ENCODE results near the gene PHOX2B. TPM values are rescaled to one million over a fixed set of nuclear protein-coding genes. Genes with fewer than 3 reads are reported as not detected.

The PHOX2B gene
- total RNA-seq, 3 donors from 2014 or later: 0.29 to 4.8 (median 0.55) TPM

- intact Hi-C loops (cut with DNase I, micrococcal nuclease): no loop called here
- no peak for ATAC-seq
- TF ChIP-seq CTCF (IDR thresholded peaks at IDR 0.05): no peak
Observed at GRCh38 chr4:41702770-41703169, 45.8 kb downstream of the PHOX2B start.

GRCh38 chr4:41701983-41702382, 46.5 kb downstream of the PHOX2B start:
- Histone ChIP-seq H3K4me1 (ENCODE audit: low read depth) (no peaks in the 10 kb centered on the region), H3K4me3 (no peak overlapping the region), H3K36me3 (ENCODE audit: low read depth) (no peaks in the 10 kb centered on the region), H3K9me3 (no peaks in the 10 kb centered on the region)
- ATAC-seq: no peak
- intact Hi-C loops (cut with DNase I, micrococcal nuclease): no loop called here
- DNase-seq: no peak
- TF ChIP-seq CTCF (IDR thresholded peaks at IDR 0.05): no peak

More at GRCh38 chr4:41702770-41703169, 45.8 kb downstream of the PHOX2B start:
- no peaks in the 10 kb centered on the region for H3K4me1 ChIP-seq (ENCODE audit: low read depth)
- no peak for DNase-seq
- H3K9me3 ChIP-seq: no peaks in the 10 kb centered on the region
- no peaks in the 10 kb centered on the region for H3K36me3 ChIP-seq (ENCODE audit: low read depth)
- no peak overlapping the region for H3K4me3 ChIP-seq

- intact Hi-C loops (cut with DNase I, micrococcal nuclease): no loop called here
- TF ChIP-seq CTCF (IDR thresholded peaks at IDR 0.05): no peak
- Histone ChIP-seq H3K4me1 (ENCODE audit: low read depth) (no peaks in the 10 kb centered on the region), H3K4me3 (no peak overlapping the region), H3K36me3 (ENCODE audit: low read depth) (no peaks in the 10 kb centered on the region), H3K9me3 (no peaks in the 10 kb centered on the region)
- DNase-seq: no peak
- ATAC-seq: no peak
Observed at GRCh38 chr4:41696763-41697162, 51.8 kb downstream of the PHOX2B start.

GRCh38 chr4:41696131-41696530, 52.4 kb downstream of the PHOX2B start:
- H3K4me3 ChIP-seq: no peak overlapping the region
- no peaks in the 10 kb centered on the region for H3K9me3 ChIP-seq
- no peaks in the 10 kb centered on the region for H3K36me3 ChIP-seq (ENCODE audit: low read depth)
- no peak for ATAC-seq
- no peak for TF ChIP-seq CTCF (IDR thresholded peaks at IDR 0.05)
- no peaks in the 10 kb centered on the region for H3K4me1 ChIP-seq (ENCODE audit: low read depth)
- intact Hi-C loops (cut with DNase I, micrococcal nuclease): no loop called here
- DNase-seq: no peak

Other genes starting within 250 kb of the PHOX2B start
- gene LIMCH1, start 210.6 kb downstream of the PHOX2B start, total RNA-seq: 10 to 100 TPM in 1 of 3 donors, 1 to 10 TPM in 2; 9.2 to 15.7 (median 9.6) TPM
- 10 to 100 TPM; 46.0 to 69.1 (median 67.6) TPM for gene TMEM33, start 186.7 kb upstream of the PHOX2B start, total RNA-seq
- gene DCAF4L1, start 233.0 kb upstream of the PHOX2B start, total RNA-seq: under 1 TPM in 2 of 3 donors, not detected in 1; 0.05 to 0.09 TPM
- 10 to 100 TPM; 44.6 to 63.2 (median 57.8) TPM for gene SLC30A9, start 241.8 kb upstream of the PHOX2B start, total RNA-seq